HG02943 (cell line): Measurements from ENCODE around the gene PAK1.
"Not testable (repeated sequence)": the region's sequence is repeated elsewhere in the genome, so short reads cannot be mapped to it uniquely, and the experiment has no call there.

ENCODE experiments used
- ATAC-seq: cut with Tn5 transposase; IDR thresholded peaks from one replicate; pipeline ENCODE4 v1.9.1; 2021; ENCODE audit warnings: mild to moderate bottlenecking, low read depth, moderate library complexity; ENCODE audit not compliant: unreplicated experiment

The PAK1 gene

GRCh38 chr11:77473801-77474683 lies at the start of gene PAK1:
PAK1 (minus strand) TSS chr11:77474094; CDS start chr11:77392520, 81,574 bp downstream.
- peak; percentile 57 for ATAC-seq

- no peak for ATAC-seq
Measured at GRCh38 chr11:77522215-77522614, 48.3 kb upstream of the PAK1 start.

GRCh38 chr11:77519847-77520246 lies 46.0 kb upstream of the PAK1 start:
- no peak for ATAC-seq

GRCh38 chr11:77518471-77518870 lies 44.6 kb upstream of the PAK1 start:
- no peak for ATAC-seq

- ATAC-seq: no peak
Measured at GRCh38 chr11:77517753-77518152, 43.9 kb upstream of the PAK1 start.

GRCh38 chr11:77517226-77517625 lies 43.3 kb upstream of the PAK1 start:
- ATAC-seq: no peak

GRCh38 chr11:77515483-77515882 lies 41.6 kb upstream of the PAK1 start:
- ATAC-seq: no peak

- no peak for ATAC-seq
Measured at GRCh38 chr11:77515063-77515462, 41.2 kb upstream of the PAK1 start.

- no peak for ATAC-seq
Measured at GRCh38 chr11:77512092-77512491, 38.2 kb upstream of the PAK1 start.

GRCh38 chr11:77510851-77511250 lies 37.0 kb upstream of the PAK1 start:
- ATAC-seq: no peak

GRCh38 chr11:77510095-77510494 lies 36.2 kb upstream of the PAK1 start:
- no peak for ATAC-seq

GRCh38 chr11:77508019-77508418 lies 34.1 kb upstream of the PAK1 start:
- no peak for ATAC-seq

GRCh38 chr11:77506857-77507256 lies 33.0 kb upstream of the PAK1 start:
- no peak for ATAC-seq

GRCh38 chr11:77505956-77506355 lies 32.1 kb upstream of the PAK1 start:
- no peak for ATAC-seq

- no peak for ATAC-seq
Measured at GRCh38 chr11:77503006-77503405, 29.1 kb upstream of the PAK1 start.

GRCh38 chr11:77502346-77502905 lies 28.5 kb upstream of the PAK1 start:
- ATAC-seq: no peak

- ATAC-seq: no peak
Measured at GRCh38 chr11:77501758-77502157, 27.9 kb upstream of the PAK1 start.

GRCh38 chr11:77497368-77497767 lies 23.5 kb upstream of the PAK1 start:
- ATAC-seq: no peak

GRCh38 chr11:77495526-77495925 lies 21.6 kb upstream of the PAK1 start:
- no peak for ATAC-seq

- ATAC-seq: not testable (repeated sequence)
Measured at GRCh38 chr11:77490035-77490434, 16.1 kb upstream of the PAK1 start.

- ATAC-seq: no peak
Measured at GRCh38 chr11:77487790-77488189, 13.9 kb upstream of the PAK1 start.

- no peak for ATAC-seq
Measured at GRCh38 chr11:77479746-77480352, 6.0 kb upstream of the PAK1 start.
